ENCODE data around the gene ETV6.

The ETV6 gene

GRCh38 chr12:11880381-11880780 lies 230.9 kb downstream of the ETV6 start:
- in situ Hi-C loops (cut with HindIII; ENCODE audit: low sequenced_read_pairs), result no loop called here
- no peak overlapping the region for H3K4me3 ChIP-seq (ENCODE audit: low read depth, low read length)
- DNase-seq (ENCODE audit: low read depth), result no peak
- TF ChIP-seq CTCF (IDR thresholded peaks at IDR 0.05; ENCODE audit: low read depth, low read length, missing control alignments), result no peak

- H3K4me3 ChIP-seq (ENCODE audit: low read depth, low read length), result no peak overlapping the region
- in situ Hi-C loops (cut with HindIII; ENCODE audit: low sequenced_read_pairs), result no loop called here
- DNase-seq (ENCODE audit: low read depth), result no peak
- TF ChIP-seq CTCF (IDR thresholded peaks at IDR 0.05; ENCODE audit: low read depth, low read length, missing control alignments), result no peak
These were observed 232.4 kb downstream of the ETV6 start for GRCh38 chr12:11881835-11882234.

- no peak for TF ChIP-seq CTCF (IDR thresholded peaks at IDR 0.05; ENCODE audit: low read depth, low read length, missing control alignments)
- in situ Hi-C loops (cut with HindIII; ENCODE audit: low sequenced_read_pairs), result no loop called here
- DNase-seq (ENCODE audit: low read depth), result no peak
- H3K4me3 ChIP-seq (ENCODE audit: low read depth, low read length), result no peak overlapping the region
These were observed 233.0 kb downstream of the ETV6 start for GRCh38 chr12:11882301-11883019.

- in situ Hi-C loops (cut with HindIII; ENCODE audit: low sequenced_read_pairs), result no loop called here
- H3K4me3 ChIP-seq (ENCODE audit: low read depth, low read length), result no peak overlapping the region
- DNase-seq (ENCODE audit: low read depth), result no peak
- no peak for TF ChIP-seq CTCF (IDR thresholded peaks at IDR 0.05; ENCODE audit: low read depth, low read length, missing control alignments)
These were observed 234.6 kb downstream of the ETV6 start for GRCh38 chr12:11884116-11884515.

- TF ChIP-seq CTCF (IDR thresholded peaks at IDR 0.05; ENCODE audit: low read depth, low read length, missing control alignments), result no peak
- in situ Hi-C loops (cut with HindIII; ENCODE audit: low sequenced_read_pairs), result no loop called here
- no peak for DNase-seq (ENCODE audit: low read depth)
- H3K4me3 ChIP-seq (ENCODE audit: low read depth, low read length), result no peak overlapping the region
These were observed 235.2 kb downstream of the ETV6 start for GRCh38 chr12:11884706-11885105.

DNA sequence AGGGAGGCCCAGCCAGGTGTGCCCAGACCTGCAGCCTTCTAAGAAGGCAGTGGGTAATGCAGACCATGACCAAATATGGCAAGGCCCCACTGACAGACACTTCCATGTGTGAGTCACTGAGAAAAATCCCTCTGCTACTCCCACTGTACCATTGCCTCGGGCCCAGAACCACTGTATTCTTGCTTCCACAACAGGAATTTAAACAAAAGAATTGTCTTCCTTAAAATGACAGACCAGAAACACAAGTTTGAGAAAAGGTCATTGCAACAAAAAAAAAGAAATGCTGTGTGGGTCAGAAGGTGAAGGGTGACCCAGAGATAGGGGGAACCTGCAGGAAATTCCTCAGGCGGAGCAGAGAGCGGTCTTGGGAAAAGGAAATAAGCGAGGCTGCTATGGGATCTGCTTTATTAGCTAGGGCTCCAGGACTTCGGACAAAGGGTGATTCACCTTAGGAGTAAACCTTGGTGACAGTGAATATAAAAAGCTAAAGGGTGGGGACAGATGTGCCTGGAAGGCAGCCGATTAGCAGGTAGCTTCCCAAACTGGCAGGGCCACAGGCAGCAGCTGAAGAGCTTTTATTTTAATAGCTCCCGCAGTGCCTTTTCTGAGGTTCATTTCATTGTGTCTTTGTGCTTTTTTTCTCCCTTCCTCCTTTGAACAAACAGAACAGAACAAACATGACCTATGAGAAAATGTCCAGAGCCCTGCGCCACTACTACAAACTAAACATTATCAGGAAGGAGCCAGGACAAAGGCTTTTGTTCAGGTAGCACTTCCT lies 236.0 kb downstream of the ETV6 start:
- DNase-seq (ENCODE audit: low read depth), result no peak
- in situ Hi-C loops (cut with HindIII; ENCODE audit: low sequenced_read_pairs), result no loop called here
- TF ChIP-seq CTCF (IDR thresholded peaks at IDR 0.05; ENCODE audit: low read depth, low read length, missing control alignments), result no peak
- no peak overlapping the region for H3K4me3 ChIP-seq (ENCODE audit: low read depth, low read length)

Measured in astrocyte of the cerebellum (primary cell).